ENCODE data around the gene TRIM9.
"Not testable (repeated sequence)": the region's sequence is repeated elsewhere in the genome, so short reads cannot be mapped to it uniquely, and the experiment has no call there.

DNA sequence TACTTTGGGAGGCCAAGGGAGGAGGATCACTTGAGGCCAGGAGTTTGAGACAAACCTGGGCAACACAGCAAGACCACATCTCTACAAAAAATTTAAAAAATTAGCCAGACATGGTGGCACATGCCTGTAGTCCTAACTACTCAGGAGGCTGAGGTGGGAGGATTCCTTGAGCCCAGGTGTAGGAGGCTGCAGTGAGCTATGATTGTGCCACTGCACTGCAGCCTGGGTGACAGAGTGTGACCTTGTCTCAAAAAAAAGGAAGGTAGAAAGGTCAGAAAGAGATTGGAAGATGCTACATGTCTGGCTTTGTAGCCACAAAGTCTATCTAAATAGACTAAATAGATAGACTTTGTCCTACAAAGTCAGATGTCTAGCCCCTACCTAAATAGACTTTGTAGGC lies 100.7 kb downstream of the TRIM9 start:
- not testable (repeated sequence) for TF ChIP-seq CTCF (conservative IDR thresholded peaks at IDR 0.05 in 1 of 2, IDR thresholded peaks at IDR 0.05 in 1 of 2; ENCODE audit: low read depth in 1 of 2, low read length in 2 of 2); EZH2 (IDR thresholded peaks at IDR 0.05; ENCODE audit: low read length, missing control alignments)
